Astrocyte (in vitro differentiated cells and primary cell): ENCODE measurements around the gene ASAH2. TPM values are rescaled to one million over a fixed set of nuclear protein-coding genes. Genes with fewer than 3 reads are reported as not detected.

ENCODE experiments used
- DNase-seq: peaks from one replicate; pipeline ENCODE4 v3.0.0-alpha.2; 2010; ENCODE audit warnings: low read depth
- FAIRE-seq: peaks from 2 replicates; lab custom pipeline; 2011; peaks lifted over from hg19 to GRCh38; lab: Jason Lieb, UNC
- H2AFZ ChIP-seq: 2 replicates; pipeline ENCODE4 v1.6.0; 2012; ENCODE audit warnings: low read depth, low read length, inconsistent platforms
- H3K27ac ChIP-seq: 2 replicates; pipeline ENCODE4 v1.5.1; 2011; ENCODE audit warnings: low read depth, low read length, inconsistent platforms
- H3K27me3 ChIP-seq: 2 replicates; pipeline ENCODE4 v1.6.0; 2011; ENCODE audit warnings: low read length, inconsistent platforms; ENCODE audit not compliant: insufficient read depth
- H3K36me3 ChIP-seq: 2 replicates; pipeline ENCODE4 v1.5.1; 2011; ENCODE audit warnings: low read length, inconsistent platforms; ENCODE audit not compliant: insufficient read depth
- H3K4me1 ChIP-seq: 2 replicates; pipeline ENCODE4 v1.5.1; 2011; ENCODE audit warnings: low read length, inconsistent platforms; ENCODE audit not compliant: insufficient read depth
- H3K4me2 ChIP-seq: 2 replicates; pipeline ENCODE4 v1.6.0; 2012; ENCODE audit warnings: low read length, inconsistent platforms
- H3K4me3 ChIP-seq: 2 replicates; pipeline ENCODE4 v1.5.1; 2011; ENCODE audit warnings: low read depth, mild to moderate bottlenecking, low read length, inconsistent platforms; ENCODE audit not compliant: insufficient read depth
- H3K79me2 ChIP-seq: 2 replicates; pipeline ENCODE4 v1.6.0; 2012; ENCODE audit warnings: mild to moderate bottlenecking, low read length, inconsistent platforms; ENCODE audit not compliant: insufficient read depth
- H3K9ac ChIP-seq: 2 replicates; pipeline ENCODE4 v1.6.0; 2012; ENCODE audit warnings: mild to moderate bottlenecking, low read length, inconsistent platforms
- H3K9me3 ChIP-seq: 2 replicates; pipeline ENCODE4 v1.5.1; 2012; ENCODE audit warnings: low read depth, mild to moderate bottlenecking, low read length, inconsistent platforms; ENCODE audit not compliant: insufficient read depth
- H4K20me1 ChIP-seq: 2 replicates; pipeline ENCODE4 v1.6.0; 2012; ENCODE audit warnings: low read length, inconsistent platforms; ENCODE audit not compliant: insufficient read depth
- H3K27ac Mint-ChIP-seq: one replicate; pipeline ENCODE4 v1.8.0; 2021; ENCODE audit warnings: mild to moderate bottlenecking, mixed read lengths; ENCODE audit not compliant: unreplicated experiment
- H3K27me3 Mint-ChIP-seq: one replicate; pipeline ENCODE4 v1.8.0; 2021; ENCODE audit warnings: low read depth, mixed read lengths; ENCODE audit not compliant: unreplicated experiment
- H3K36me3 Mint-ChIP-seq: one replicate; pipeline ENCODE4 v1.8.0; 2021; ENCODE audit warnings: low read depth, mixed read lengths; ENCODE audit not compliant: unreplicated experiment
- H3K4me1 Mint-ChIP-seq: one replicate; pipeline ENCODE4 v1.8.0; 2021; ENCODE audit warnings: low read depth, mixed read lengths; ENCODE audit not compliant: unreplicated experiment
- H3K4me3 Mint-ChIP-seq: one replicate; pipeline ENCODE4 v1.8.0; 2021; ENCODE audit warnings: mild to moderate bottlenecking, moderate library complexity, mixed read lengths; ENCODE audit not compliant: unreplicated experiment
- H3K9me3 Mint-ChIP-seq: one replicate; pipeline ENCODE4 v1.8.0; 2021; ENCODE audit warnings: mild to moderate bottlenecking, mixed read lengths; ENCODE audit not compliant: unreplicated experiment
- CTCF ChIP-seq: IDR thresholded peaks from 2 replicates; pipeline ENCODE4 v1.5.1; 2011; ENCODE audit warnings: low read depth, mild to moderate bottlenecking, inconsistent platforms, low read length, moderate library complexity; ENCODE audit not compliant: insufficient read depth
- EZH2 ChIP-seq: IDR thresholded peaks from 2 replicates; pipeline ENCODE4 v1.6.1; 2012; ENCODE audit warnings: mild to moderate bottlenecking, low read length, inconsistent platforms; ENCODE audit not compliant: insufficient read depth
- total RNA-seq: library from RNA; stranded (reverse); gene quantifications from 2 replicates; pipeline ENCODE4 v1.2.1, GENCODE V29; 2021

Gene ASAH2
- total RNA-seq, 1 donor from 2014 or later: 1.4 TPM

- Mint-ChIP-seq H3K36me3 (no peaks in the 10 kb centered on the region), H3K4me3 (no peak overlapping the region), H3K9me3 (no peaks in the 10 kb centered on the region), H3K27me3 (no peaks in the 10 kb centered on the region), H3K4me1 (no peaks in the 10 kb centered on the region), H3K27ac (no peak overlapping the region)
- H3K27ac ChIP-seq: no peak overlapping the region
- H3K36me3 ChIP-seq: no peaks in the 10 kb centered on the region
- no peak for DNase-seq
- H3K79me2 ChIP-seq: no peaks in the 10 kb centered on the region
- no peaks in the 10 kb centered on the region for H3K9me3 ChIP-seq
- H2AFZ ChIP-seq: no peak overlapping the region
- no peak for FAIRE-seq
- no peak overlapping the region for H3K4me3 ChIP-seq
- no peak for TF ChIP-seq CTCF
- TF ChIP-seq EZH2: no peak
- H3K4me1 ChIP-seq: no peaks in the 10 kb centered on the region
- no peak overlapping the region for H3K4me2 ChIP-seq
- no peak overlapping the region for H3K9ac ChIP-seq
- peaks cover 3% of the 10 kb centered on the region for H3K27me3 ChIP-seq
- H4K20me1 ChIP-seq: no peaks in the 10 kb centered on the region
These were observed 39.6 kb downstream of the ASAH2 start for GRCh38 chr10:50211670-50212069.

GRCh38 chr10:50210876-50211275 is 40.4 kb downstream of the ASAH2 start:
- H3K27ac Mint-ChIP-seq: no peak overlapping the region
- Histone ChIP-seq H2AFZ (no peak overlapping the region), H3K4me2 (no peak overlapping the region), H4K20me1 (no peaks in the 10 kb centered on the region), H3K9me3 (no peaks in the 10 kb centered on the region), H3K4me1 (no peaks in the 10 kb centered on the region), H3K79me2 (no peaks in the 10 kb centered on the region), H3K4me3 (no peak overlapping the region), H3K9ac (no peak overlapping the region), H3K36me3 (no peaks in the 10 kb centered on the region), H3K27me3 (peaks cover 3% of the 10 kb centered on the region), H3K27ac (no peak overlapping the region)
- no peaks in the 10 kb centered on the region for H3K27me3 Mint-ChIP-seq
- H3K4me1 Mint-ChIP-seq: no peaks in the 10 kb centered on the region
- H3K9me3 Mint-ChIP-seq: no peaks in the 10 kb centered on the region
- H3K4me3 Mint-ChIP-seq: no peak overlapping the region
- no peak for TF ChIP-seq CTCF
- no peak for TF ChIP-seq EZH2
- DNase-seq (no peak), FAIRE-seq (no peak)
- H3K36me3 Mint-ChIP-seq: no peaks in the 10 kb centered on the region

Other genes starting within 250 kb of the ASAH2 start
- gene WASHC2A, start 183.6 kb downstream of the ASAH2 start, total RNA-seq: 40.7 and 41.2 TPM in 2 replicates